ENCODE data around the gene SMPD1.

The SMPD1 gene

DNA sequence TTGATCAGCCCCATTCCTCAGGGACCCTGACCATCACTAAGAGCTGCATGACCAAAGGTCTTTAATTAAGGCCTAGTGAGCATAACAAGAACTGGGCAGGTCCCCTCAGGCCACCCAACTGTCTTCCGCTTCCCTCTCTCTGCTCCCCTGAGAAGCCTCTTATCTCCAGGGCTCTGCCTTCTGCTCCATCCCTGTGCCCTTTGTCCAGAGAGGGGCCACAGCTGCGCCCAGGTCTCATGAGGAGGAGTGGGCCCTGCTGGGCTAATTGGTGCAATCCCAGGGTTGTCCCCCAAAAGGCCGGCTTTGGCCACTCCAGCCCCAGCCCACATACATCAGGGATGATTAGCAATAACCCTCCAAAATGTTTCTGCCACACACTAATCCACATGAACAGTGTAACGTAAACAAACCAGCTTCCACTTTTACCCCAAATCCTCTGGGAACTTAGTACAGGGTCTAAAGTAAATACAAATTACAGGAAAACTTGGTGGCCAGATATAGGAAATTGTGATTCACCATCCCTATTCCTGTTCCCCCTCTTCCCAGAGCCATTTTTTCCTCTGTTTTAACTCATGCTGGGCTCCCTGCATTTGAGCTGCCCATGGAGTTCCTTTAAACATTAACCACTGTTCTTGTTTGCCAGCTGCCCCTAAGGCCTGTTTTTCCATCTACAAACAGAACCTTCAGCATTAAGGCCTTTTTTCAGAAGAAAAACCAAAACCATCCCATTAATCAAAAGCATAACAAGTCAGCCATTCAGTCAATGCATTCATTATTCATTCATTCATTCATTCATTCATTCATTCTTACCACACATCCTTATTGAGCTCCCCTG is 35.4 kb upstream of the SMPD1 start:
- H3K4me1 ChIP-seq (ENCODE audit: insufficient read depth, insufficient read length), result no peaks in the 10 kb centered on the region
- H3K9ac ChIP-seq (ENCODE audit: insufficient read length, low read depth), result no peak overlapping the region
- no peak for DNase-seq (ENCODE audit: low read depth, low spot score)
- TF ChIP-seq ZNF274 (IDR thresholded peaks at IDR 0.05; ENCODE audit: low read depth, low read length) (no peak), SUZ12 (IDR thresholded peaks at IDR 0.05; ENCODE audit: extremely low read depth, insufficient read depth, insufficient read length) (no peak), YY1 (IDR thresholded peaks at IDR 0.05; ENCODE audit: insufficient read depth, insufficient read length) (no peak)
- no peaks in the 10 kb centered on the region for H3K36me3 ChIP-seq (ENCODE audit: insufficient read depth, insufficient read length, low read length)
- H3K9me3 ChIP-seq (ENCODE audit: insufficient read depth, low read length), result no peaks in the 10 kb centered on the region
- no peak overlapping the region for H3K4me3 ChIP-seq (ENCODE audit: insufficient read length, low read depth)
- no peaks in the 10 kb centered on the region for H3K27me3 ChIP-seq (ENCODE audit: insufficient read depth, insufficient read length)

GRCh38 chr11:6356503-6357055 is 33.7 kb upstream of the SMPD1 start:
- Histone ChIP-seq H3K9ac (ENCODE audit: insufficient read length, low read depth) (no peak overlapping the region), H3K4me3 (ENCODE audit: insufficient read length, low read depth) (no peak overlapping the region), H3K9me3 (ENCODE audit: insufficient read depth, low read length) (no peaks in the 10 kb centered on the region), H3K36me3 (ENCODE audit: insufficient read depth, insufficient read length, low read length) (no peaks in the 10 kb centered on the region), H3K27me3 (ENCODE audit: insufficient read depth, insufficient read length) (no peaks in the 10 kb centered on the region), H3K4me1 (ENCODE audit: insufficient read depth, insufficient read length) (no peaks in the 10 kb centered on the region)
- no peak for DNase-seq (ENCODE audit: low read depth, low spot score)
- no peak for TF ChIP-seq ZNF274 (IDR thresholded peaks at IDR 0.05; ENCODE audit: low read depth, low read length)
- TF ChIP-seq SUZ12 (IDR thresholded peaks at IDR 0.05; ENCODE audit: extremely low read depth, insufficient read depth, insufficient read length), result no peak
- TF ChIP-seq YY1 (IDR thresholded peaks at IDR 0.05; ENCODE audit: insufficient read depth, insufficient read length), result no peak

- H3K9ac ChIP-seq (ENCODE audit: insufficient read length, low read depth), result no peak overlapping the region
- DNase-seq (ENCODE audit: low read depth, low spot score), result no peak
- no peaks in the 10 kb centered on the region for H3K9me3 ChIP-seq (ENCODE audit: insufficient read depth, low read length)
Measured at GRCh38 chr11:6357222-6357621, 33.1 kb upstream of the SMPD1 start.

GRCh38 chr11:6360183-6360582 is 30.1 kb upstream of the SMPD1 start:
- no peak overlapping the region for H3K4me3 ChIP-seq (ENCODE audit: insufficient read length, low read depth)
- no peak overlapping the region for H3K9ac ChIP-seq (ENCODE audit: insufficient read length, low read depth)
- DNase-seq (ENCODE audit: low read depth, low spot score), result no peak
- H3K27me3 ChIP-seq (ENCODE audit: insufficient read depth, insufficient read length), result no peaks in the 10 kb centered on the region
- H3K9me3 ChIP-seq (ENCODE audit: insufficient read depth, low read length), result no peaks in the 10 kb centered on the region
- TF ChIP-seq ZNF274 (IDR thresholded peaks at IDR 0.05; ENCODE audit: low read depth, low read length), result no peak
- no peak for TF ChIP-seq YY1 (IDR thresholded peaks at IDR 0.05; ENCODE audit: insufficient read depth, insufficient read length)
- no peak for TF ChIP-seq SUZ12 (IDR thresholded peaks at IDR 0.05; ENCODE audit: extremely low read depth, insufficient read depth, insufficient read length)
- no peaks in the 10 kb centered on the region for H3K36me3 ChIP-seq (ENCODE audit: insufficient read depth, insufficient read length, low read length)
- peaks cover 3% of the 10 kb centered on the region for H3K4me1 ChIP-seq (ENCODE audit: insufficient read depth, insufficient read length)

More at GRCh38 chr11:6357222-6357621, 33.1 kb upstream of the SMPD1 start:
- no peaks in the 10 kb centered on the region for H3K27me3 ChIP-seq (ENCODE audit: insufficient read depth, insufficient read length)
- H3K4me3 ChIP-seq (ENCODE audit: insufficient read length, low read depth), result no peak overlapping the region
- TF ChIP-seq ZNF274 (IDR thresholded peaks at IDR 0.05; ENCODE audit: low read depth, low read length), result no peak
- TF ChIP-seq SUZ12 (IDR thresholded peaks at IDR 0.05; ENCODE audit: extremely low read depth, insufficient read depth, insufficient read length), result no peak
- no peak for TF ChIP-seq YY1 (IDR thresholded peaks at IDR 0.05; ENCODE audit: insufficient read depth, insufficient read length)
- H3K36me3 ChIP-seq (ENCODE audit: insufficient read depth, insufficient read length, low read length), result no peaks in the 10 kb centered on the region
- no peaks in the 10 kb centered on the region for H3K4me1 ChIP-seq (ENCODE audit: insufficient read depth, insufficient read length)

DNA sequence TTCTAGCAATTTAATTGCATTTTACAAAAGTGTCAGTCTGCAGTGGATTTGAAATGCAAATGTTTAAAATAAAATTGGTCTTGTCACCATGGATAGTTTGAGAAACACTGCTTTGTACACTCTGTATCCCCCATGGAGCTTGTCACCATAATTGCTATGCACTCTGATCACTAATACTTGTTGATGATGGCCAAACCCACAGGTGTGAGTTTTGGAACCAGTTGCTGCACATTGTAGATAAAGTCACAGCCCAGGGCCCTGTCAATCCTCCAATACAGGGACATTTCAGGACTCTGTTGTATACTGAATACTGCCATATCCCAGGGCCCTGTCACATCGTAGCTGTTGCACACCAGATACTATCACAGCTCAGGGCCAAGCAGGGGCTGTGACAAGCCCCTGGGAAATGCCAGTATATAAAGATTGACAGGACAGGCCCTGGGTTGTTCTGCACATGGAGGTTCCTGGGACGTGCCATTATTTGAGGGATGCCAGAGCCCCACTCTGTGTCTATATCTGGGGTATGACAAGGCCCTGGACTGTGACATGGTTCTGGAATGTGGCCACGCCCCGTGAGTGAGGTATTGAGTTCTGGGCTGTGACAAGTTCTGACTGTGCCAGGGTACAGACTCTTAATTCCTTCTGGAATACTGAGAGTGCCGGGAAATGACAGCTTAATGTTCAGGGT is 27.9 kb upstream of the SMPD1 start:
- no peaks in the 10 kb centered on the region for H3K9me3 ChIP-seq (ENCODE audit: insufficient read depth, low read length)
- H3K4me1 ChIP-seq (ENCODE audit: insufficient read depth, insufficient read length), result peaks cover 3% of the 10 kb centered on the region
- no peaks in the 10 kb centered on the region for H3K27me3 ChIP-seq (ENCODE audit: insufficient read depth, insufficient read length)
- H3K4me3 ChIP-seq (ENCODE audit: insufficient read length, low read depth), result no peak overlapping the region
- H3K9ac ChIP-seq (ENCODE audit: insufficient read length, low read depth), result no peak overlapping the region
- TF ChIP-seq ZNF274 (IDR thresholded peaks at IDR 0.05; ENCODE audit: low read depth, low read length), result no peak
- no peak for TF ChIP-seq SUZ12 (IDR thresholded peaks at IDR 0.05; ENCODE audit: extremely low read depth, insufficient read depth, insufficient read length)
- TF ChIP-seq YY1 (IDR thresholded peaks at IDR 0.05; ENCODE audit: insufficient read depth, insufficient read length), result no peak
- no peaks in the 10 kb centered on the region for H3K36me3 ChIP-seq (ENCODE audit: insufficient read depth, insufficient read length, low read length)
- DNase-seq (ENCODE audit: low read depth, low spot score), result no peak

- Histone ChIP-seq H3K4me3 (ENCODE audit: insufficient read length, low read depth) (no peak overlapping the region), H3K9me3 (ENCODE audit: insufficient read depth, low read length) (no peaks in the 10 kb centered on the region), H3K27me3 (ENCODE audit: insufficient read depth, insufficient read length) (no peaks in the 10 kb centered on the region), H3K9ac (ENCODE audit: insufficient read length, low read depth) (no peak overlapping the region), H3K36me3 (ENCODE audit: insufficient read depth, insufficient read length, low read length) (no peaks in the 10 kb centered on the region), H3K4me1 (ENCODE audit: insufficient read depth, insufficient read length) (peaks cover 3% of the 10 kb centered on the region)
- peak; percentile 83 for DNase-seq (ENCODE audit: low read depth, low spot score)
- TF ChIP-seq SUZ12 (IDR thresholded peaks at IDR 0.05; ENCODE audit: extremely low read depth, insufficient read depth, insufficient read length) (no peak), YY1 (IDR thresholded peaks at IDR 0.05; ENCODE audit: insufficient read depth, insufficient read length) (no peak), ZNF274 (IDR thresholded peaks at IDR 0.05; ENCODE audit: low read depth, low read length) (no peak)
Measured at GRCh38 chr11:6362873-6363678, 27.2 kb upstream of the SMPD1 start.
